ENCODE measurements around the gene SAMD4A. TPM values are rescaled to one million over a fixed set of nuclear protein-coding genes. Genes with fewer than 3 reads are reported as not detected.

Gene SAMD4A
- polyA plus RNA-seq, 2 of the 4 experiments (the other 2 are of a cell fraction): 3.9 to 5.4 TPM

GRCh38 chr14:54759982-54760585 lies 193.2 kb downstream of the SAMD4A start:
- 84% methylated on average over 21 of the region's 33 CpGs for WGBS (ENCODE audit: missing lambda C conversion rate)
- H3K4me2 ChIP-seq: no peak overlapping the region
- TF ChIP-seq MAFK (IDR thresholded peaks at IDR 0.05; ENCODE audit: partially characterized antibody) (no peak), PHF8 (IDR thresholded peaks at IDR 0.05; ENCODE audit: borderline replicate concordance, low read depth) (no peak), RFX5 (IDR thresholded peaks at IDR 0.05) (no peak), TP53 (CRISPR knock-in tag; IDR thresholded peaks at IDR 0.05) (no peak)
- ChIA-PET CTCF (interaction anchor here (1.6 to 1.9 kb wide), 2 partner anchors 14 to 44 kb away, joined by 4 to 9 read pairs; no protein-coding TSS in a partner anchor), POLR2A (no interaction called here)
- ATAC-seq (no peak), FAIRE-seq (no peak), DNase-seq (ENCODE audit: low read depth in 1 of 2, low spot score in 1 of 2) (no peak)
- H3K9me3 ChIP-seq: no peaks in the 10 kb centered on the region
- H3K27ac ChIP-seq: no peak overlapping the region
- no peaks in the 10 kb centered on the region for H3K4me1 ChIP-seq
- H3K4me3 ChIP-seq: no peak overlapping the region

- Histone ChIP-seq H3K9me3 (no peaks in the 10 kb centered on the region), H3K4me2 (no peak overlapping the region), H3K4me3 (no peak overlapping the region), H3K27ac (no peak overlapping the region), H3K4me1 (no peaks in the 10 kb centered on the region)
- CTCF ChIA-PET: interaction anchor here (1.4 to 1.9 kb wide), 2 partner anchors 13 to 43 kb away, joined by 4 read pairs; no protein-coding TSS in a partner anchor
- 84% methylated on average over 11 of the region's 11 CpGs for WGBS (ENCODE audit: missing lambda C conversion rate)
- POLR2A ChIA-PET: interaction anchor here (1.0 kb wide), 1 partner anchor 12 kb away, joined by 3 read pairs; no protein-coding TSS in a partner anchor
- DNase-seq (ENCODE audit: low read depth in 1 of 2, low spot score in 1 of 2) (no peak), FAIRE-seq (no peak), ATAC-seq (no peak)
- TF ChIP-seq, protein P1, sequence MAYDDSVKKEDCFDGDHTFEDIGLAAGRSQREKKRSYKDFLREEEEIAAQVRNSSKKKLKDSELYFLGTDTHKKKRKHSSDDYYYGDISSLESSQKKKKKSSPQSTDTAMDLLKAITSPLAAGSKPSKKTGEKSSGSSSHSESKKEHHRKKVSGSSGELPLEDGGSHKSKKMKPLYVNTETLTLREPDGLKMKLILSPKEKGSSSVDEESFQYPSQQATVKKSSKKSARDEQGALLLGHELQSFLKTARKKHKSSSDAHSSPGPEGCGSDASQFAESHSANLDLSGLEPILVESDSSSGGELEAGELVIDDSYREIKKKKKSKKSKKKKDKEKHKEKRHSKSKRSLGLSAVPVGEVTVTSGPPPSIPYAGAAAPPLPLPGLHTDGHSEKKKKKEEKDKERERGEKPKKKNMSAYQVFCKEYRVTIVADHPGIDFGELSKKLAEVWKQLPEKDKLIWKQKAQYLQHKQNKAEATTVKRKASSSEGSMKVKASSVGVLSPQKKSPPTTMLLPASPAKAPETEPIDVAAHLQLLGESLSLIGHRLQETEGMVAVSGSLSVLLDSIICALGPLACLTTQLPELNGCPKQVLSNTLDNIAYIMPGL (CRISPR knock-in tag; IDR thresholded peaks at IDR 0.05; ENCODE audit: borderline replicate concordance): no peak
- no peak for TF ChIP-seq CHD4 (IDR thresholded peaks at IDR 0.05; ENCODE audit: borderline replicate concordance)
- TF ChIP-seq, protein P2, sequence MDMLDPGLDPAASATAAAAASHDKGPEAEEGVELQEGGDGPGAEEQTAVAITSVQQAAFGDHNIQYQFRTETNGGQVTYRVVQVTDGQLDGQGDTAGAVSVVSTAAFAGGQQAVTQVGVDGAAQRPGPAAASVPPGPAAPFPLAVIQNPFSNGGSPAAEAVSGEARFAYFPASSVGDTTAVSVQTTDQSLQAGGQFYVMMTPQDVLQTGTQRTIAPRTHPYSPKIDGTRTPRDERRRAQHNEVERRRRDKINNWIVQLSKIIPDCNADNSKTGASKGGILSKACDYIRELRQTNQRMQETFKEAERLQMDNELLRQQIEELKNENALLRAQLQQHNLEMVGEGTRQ (IDR thresholded peaks at IDR 0.05): no peak
- no peak for TF ChIP-seq ZNF302 (CRISPR knock-in tag; IDR thresholded peaks at IDR 0.05)
- TF ChIP-seq FOSL2 (IDR thresholded peaks at IDR 0.05): no peak
- no peak for TF ChIP-seq FOSL2 (CRISPR knock-in tag; IDR thresholded peaks at IDR 0.05)
- TF ChIP-seq, protein P3, sequence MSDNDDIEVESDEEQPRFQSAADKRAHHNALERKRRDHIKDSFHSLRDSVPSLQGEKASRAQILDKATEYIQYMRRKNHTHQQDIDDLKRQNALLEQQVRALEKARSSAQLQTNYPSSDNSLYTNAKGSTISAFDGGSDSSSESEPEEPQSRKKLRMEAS (IDR thresholded peaks at IDR 0.05): no peak
- TF ChIP-seq RAD21 (conservative IDR thresholded peaks at IDR 0.05 in 1 of 2, IDR thresholded peaks at IDR 0.05 in 1 of 2): no peak
- TF ChIP-seq EHF (CRISPR knock-in tag; IDR thresholded peaks at IDR 0.05): no peak
- no peak for TF ChIP-seq PHF8 (IDR thresholded peaks at IDR 0.05; ENCODE audit: borderline replicate concordance, low read depth)
- TF ChIP-seq GATA3 (IDR thresholded peaks at IDR 0.05; ENCODE audit: borderline replicate concordance): no peak
- no peak for TF ChIP-seq FOSB (CRISPR knock-in tag; IDR thresholded peaks at IDR 0.05)
- no peak for TF ChIP-seq SMC3 (IDR thresholded peaks at IDR 0.05)
- no peak for TF ChIP-seq SREBF2 (IDR thresholded peaks at IDR 0.05)
- TF ChIP-seq, protein P4, sequence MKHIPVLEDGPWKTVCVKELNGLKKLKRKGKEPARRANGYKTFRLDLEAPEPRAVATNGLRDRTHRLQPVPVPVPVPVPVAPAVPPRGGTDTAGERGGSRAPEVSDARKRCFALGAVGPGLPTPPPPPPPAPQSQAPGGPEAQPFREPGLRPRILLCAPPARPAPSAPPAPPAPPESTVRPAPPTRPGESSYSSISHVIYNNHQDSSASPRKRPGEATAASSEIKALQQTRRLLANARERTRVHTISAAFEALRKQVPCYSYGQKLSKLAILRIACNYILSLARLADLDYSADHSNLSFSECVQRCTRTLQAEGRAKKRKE (CRISPR knock-in tag; IDR thresholded peaks at IDR 0.05; ENCODE audit: low read depth): no peak
Observed at GRCh38 chr14:54760866-54761575, 194.1 kb downstream of the SAMD4A start.

DNA sequence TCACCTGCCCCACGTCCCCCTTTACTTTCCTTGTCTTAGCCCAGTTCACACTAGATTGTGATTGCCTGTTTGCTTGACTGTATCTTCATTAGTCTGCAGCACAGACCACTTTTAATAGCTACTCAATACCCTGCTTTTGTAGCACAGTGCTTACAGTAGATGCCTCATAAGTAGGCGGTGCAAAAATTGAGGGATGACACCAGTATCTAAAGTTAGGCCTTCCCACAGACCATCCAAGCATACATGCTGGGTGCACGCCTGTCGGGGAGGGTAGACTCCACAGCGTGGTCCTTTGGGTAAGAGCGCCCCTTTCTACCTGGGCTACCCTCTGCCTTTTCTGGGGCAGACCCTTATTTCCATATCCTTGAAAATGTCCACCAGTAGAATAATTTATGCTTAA lies 194.9 kb downstream of the SAMD4A start:
- H3K4me1 ChIP-seq: no peaks in the 10 kb centered on the region
- 90% methylated on average over 6 of the region's 6 CpGs for WGBS (ENCODE audit: missing lambda C conversion rate)
- ChIA-PET POLR2A (no interaction called here), CTCF (interaction anchor here (0.6 to 4.4 kb wide), 3 partner anchors 12 to 229 kb away, joined by 4 to 32 read pairs (median 4); no protein-coding TSS in a partner anchor)
- no peak overlapping the region for H3K4me2 ChIP-seq
- no peaks in the 10 kb centered on the region for H3K9me3 ChIP-seq
- FAIRE-seq (no peak), DNase-seq (ENCODE audit: low read depth in 1 of 2, low spot score in 1 of 2) (no peak), ATAC-seq (no peak)
- H3K4me3 ChIP-seq: no peak overlapping the region
- no peak overlapping the region for H3K27ac ChIP-seq
- TF ChIP-seq EP300 (IDR thresholded peaks at IDR 0.05) (no peak), HDAC2 (IDR thresholded peaks at IDR 0.05) (no peak), JUN (IDR thresholded peaks at IDR 0.05) (no peak), RFX5 (IDR thresholded peaks at IDR 0.05) (no peak), NR3C1 (IDR thresholded peaks at IDR 0.05) (no peak), RCOR1 (IDR thresholded peaks at IDR 0.05; ENCODE audit: low read depth, low read length) (no peak), ZSCAN20 (CRISPR knock-in tag; IDR thresholded peaks at IDR 0.05) (no peak), E2F6 (IDR thresholded peaks at IDR 0.05; ENCODE audit: borderline replicate concordance, low read depth) (no peak), SMC3 (IDR thresholded peaks at IDR 0.05) (no peak)
- TF ChIP-seq, protein P4 (CRISPR knock-in tag; IDR thresholded peaks at IDR 0.05; ENCODE audit: low read depth): no peak
- TF ChIP-seq, protein P1 (CRISPR knock-in tag; IDR thresholded peaks at IDR 0.05; ENCODE audit: borderline replicate concordance): no peak

All from A549 (cell line).